Transverse colon (tissue), 4 donors: ENCODE data around the gene SLC5A9.

Source experiments
- CTCF ChIP-seq, 5 experiments: fragments of 200-600 bp in 3 of 5; fragments of 450-650 bp in 2 of 5; sonication (generic) in 3 of 5; IDR thresholded peaks; 1 replicate in 2 of 5; 2 replicates in 3 of 5; pipeline ENCODE4 v1.5.1; 2016 to 2017; ENCODE audit warnings: antibody characterized with exemption in 5 of 5, inconsistent platforms in 3 of 5, mild to moderate bottlenecking in 2 of 5, moderate library complexity in 1 of 5
- EP300 ChIP-seq: sonication (generic); formaldehyde crosslinking; IDR thresholded peaks from one replicate; pipeline ENCODE4 v1.6.1; 2017; ENCODE audit warnings: antibody characterized with exemption, low read depth
- POLR2A ChIP-seq: fragments of 450-650 bp; IDR thresholded peaks from one replicate; pipeline ENCODE4 v1.6.1; 2016; ENCODE audit warnings: antibody characterized with exemption, mild to moderate bottlenecking, moderate library complexity
- POLR2AphosphoS5 ChIP-seq, 3 donors: sonication (generic); formaldehyde crosslinking; IDR thresholded peaks; one replicate each; pipeline ENCODE4 v1.6.1; 2016; ENCODE audit warnings: antibody characterized with exemption in 3 of 3

GRCh38 chr1:48215889-48216288 lies 6.6 kb upstream of the SLC5A9 start:
- TF ChIP-seq CTCF (IDR thresholded peaks at IDR 0.05) (no peak), POLR2AphosphoS5 (IDR thresholded peaks at IDR 0.05) (no peak), POLR2A (no peak), EP300 (no peak)
